B cell (primary cell): ENCODE measurements around the gene ZSWIM6.

ENCODE experiments used
- EZH2 ChIP-seq: IDR thresholded peaks from 2 replicates; pipeline ENCODE4 v1.6.1; 2012; ENCODE audit warnings: borderline replicate concordance, low read depth, mild to moderate bottlenecking, moderate library complexity, low read length; ENCODE audit not compliant: insufficient read depth, poor library complexity, severe bottlenecking
- TF ChIP-seq, protein P1 (sequence below): fragments of 200-600 bp; IDR thresholded peaks from one replicate; pipeline ENCODE4 v1.8.0; 2022; ENCODE audit warnings: antibody characterized with exemption, mild to moderate bottlenecking

DNA sequence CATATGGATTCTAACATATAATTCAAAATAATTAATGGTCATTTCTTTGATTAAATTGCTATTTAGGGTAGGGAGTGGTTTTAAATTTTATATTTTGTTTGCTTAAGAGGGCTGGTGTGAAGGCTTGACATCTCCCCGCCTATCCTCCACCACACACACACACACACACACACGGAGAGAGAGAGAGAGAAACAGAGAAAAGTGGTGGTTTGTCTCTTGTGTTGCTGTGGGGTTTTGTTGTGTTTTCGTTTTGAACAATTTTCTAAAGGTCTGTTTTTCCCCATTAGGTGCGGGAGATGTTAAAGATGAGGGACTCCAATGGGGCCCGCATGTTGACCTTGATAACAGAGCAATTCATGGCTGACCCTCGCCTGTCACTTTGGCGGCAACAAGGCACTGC, 161.9 kb downstream of the ZSWIM6 start:
- TF ChIP-seq, protein P1, sequence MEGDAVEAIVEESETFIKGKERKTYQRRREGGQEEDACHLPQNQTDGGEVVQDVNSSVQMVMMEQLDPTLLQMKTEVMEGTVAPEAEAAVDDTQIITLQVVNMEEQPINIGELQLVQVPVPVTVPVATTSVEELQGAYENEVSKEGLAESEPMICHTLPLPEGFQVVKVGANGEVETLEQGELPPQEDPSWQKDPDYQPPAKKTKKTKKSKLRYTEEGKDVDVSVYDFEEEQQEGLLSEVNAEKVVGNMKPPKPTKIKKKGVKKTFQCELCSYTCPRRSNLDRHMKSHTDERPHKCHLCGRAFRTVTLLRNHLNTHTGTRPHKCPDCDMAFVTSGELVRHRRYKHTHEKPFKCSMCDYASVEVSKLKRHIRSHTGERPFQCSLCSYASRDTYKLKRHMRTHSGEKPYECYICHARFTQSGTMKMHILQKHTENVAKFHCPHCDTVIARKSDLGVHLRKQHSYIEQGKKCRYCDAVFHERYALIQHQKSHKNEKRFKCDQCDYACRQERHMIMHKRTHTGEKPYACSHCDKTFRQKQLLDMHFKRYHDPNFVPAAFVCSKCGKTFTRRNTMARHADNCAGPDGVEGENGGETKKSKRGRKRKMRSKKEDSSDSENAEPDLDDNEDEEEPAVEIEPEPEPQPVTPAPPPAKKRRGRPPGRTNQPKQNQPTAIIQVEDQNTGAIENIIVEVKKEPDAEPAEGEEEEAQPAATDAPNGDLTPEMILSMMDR = no peak
- TF ChIP-seq EZH2 = no peak
